ENCODE measurements around the gene SCN1B.

DNA sequence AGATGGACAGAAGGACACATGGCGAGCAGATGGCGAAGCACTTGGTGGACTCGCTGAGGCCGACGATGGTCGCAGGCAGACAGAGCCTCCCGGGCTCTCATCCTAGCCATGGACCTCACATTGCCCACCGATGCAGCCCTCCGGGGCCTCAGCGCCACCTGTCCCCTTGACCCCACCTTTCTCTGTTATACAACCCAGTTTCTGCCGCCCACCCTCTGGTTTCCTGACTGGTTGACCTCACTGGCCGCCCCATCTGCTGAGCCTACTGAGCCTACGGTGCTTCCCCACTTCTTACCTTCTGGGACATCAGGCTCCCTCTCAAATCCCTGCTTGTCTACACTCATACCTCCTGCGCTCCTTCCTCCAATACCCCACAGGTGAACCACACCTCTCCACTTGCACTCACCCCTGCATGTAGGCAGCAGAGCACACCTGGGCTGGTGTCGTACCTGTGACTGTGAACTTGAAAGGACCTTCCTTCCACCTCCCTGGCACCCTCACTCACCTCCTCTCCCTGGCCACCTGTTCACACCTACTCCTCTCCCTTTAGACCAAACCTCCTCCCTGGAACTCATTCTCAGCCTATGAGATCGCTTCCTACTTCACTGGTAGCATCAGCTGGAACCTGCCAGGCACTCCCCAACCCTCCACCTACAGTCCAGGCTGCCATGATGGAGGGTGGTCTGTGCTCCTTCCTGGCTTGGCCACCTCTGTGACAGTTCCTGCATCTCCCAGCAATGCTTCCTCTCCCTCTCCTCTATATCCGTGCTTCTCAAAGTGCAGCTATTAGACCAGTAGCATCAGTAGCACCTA is 47.3 kb downstream of the SCN1B start:
- TF ChIP-seq, protein P1, sequence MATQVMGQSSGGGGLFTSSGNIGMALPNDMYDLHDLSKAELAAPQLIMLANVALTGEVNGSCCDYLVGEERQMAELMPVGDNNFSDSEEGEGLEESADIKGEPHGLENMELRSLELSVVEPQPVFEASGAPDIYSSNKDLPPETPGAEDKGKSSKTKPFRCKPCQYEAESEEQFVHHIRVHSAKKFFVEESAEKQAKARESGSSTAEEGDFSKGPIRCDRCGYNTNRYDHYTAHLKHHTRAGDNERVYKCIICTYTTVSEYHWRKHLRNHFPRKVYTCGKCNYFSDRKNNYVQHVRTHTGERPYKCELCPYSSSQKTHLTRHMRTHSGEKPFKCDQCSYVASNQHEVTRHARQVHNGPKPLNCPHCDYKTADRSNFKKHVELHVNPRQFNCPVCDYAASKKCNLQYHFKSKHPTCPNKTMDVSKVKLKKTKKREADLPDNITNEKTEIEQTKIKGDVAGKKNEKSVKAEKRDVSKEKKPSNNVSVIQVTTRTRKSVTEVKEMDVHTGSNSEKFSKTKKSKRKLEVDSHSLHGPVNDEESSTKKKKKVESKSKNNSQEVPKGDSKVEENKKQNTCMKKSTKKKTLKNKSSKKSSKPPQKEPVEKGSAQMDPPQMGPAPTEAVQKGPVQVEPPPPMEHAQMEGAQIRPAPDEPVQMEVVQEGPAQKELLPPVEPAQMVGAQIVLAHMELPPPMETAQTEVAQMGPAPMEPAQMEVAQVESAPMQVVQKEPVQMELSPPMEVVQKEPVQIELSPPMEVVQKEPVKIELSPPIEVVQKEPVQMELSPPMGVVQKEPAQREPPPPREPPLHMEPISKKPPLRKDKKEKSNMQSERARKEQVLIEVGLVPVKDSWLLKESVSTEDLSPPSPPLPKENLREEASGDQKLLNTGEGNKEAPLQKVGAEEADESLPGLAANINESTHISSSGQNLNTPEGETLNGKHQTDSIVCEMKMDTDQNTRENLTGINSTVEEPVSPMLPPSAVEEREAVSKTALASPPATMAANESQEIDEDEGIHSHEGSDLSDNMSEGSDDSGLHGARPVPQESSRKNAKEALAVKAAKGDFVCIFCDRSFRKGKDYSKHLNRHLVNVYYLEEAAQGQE (IDR thresholded peaks at IDR 0.05; ENCODE audit: low read depth) = no peak
- TF ChIP-seq RAD21 (IDR thresholded peaks at IDR 0.05; ENCODE audit: low read depth) = no peak
- TF ChIP-seq EP300 (IDR thresholded peaks at IDR 0.05; ENCODE audit: borderline replicate concordance) = no peak
- TF ChIP-seq FOXM1 (IDR thresholded peaks at IDR 0.05; ENCODE audit: borderline replicate concordance, low read depth) = no peak
- TF ChIP-seq NFIC (IDR thresholded peaks at IDR 0.05) = no peak
- TF ChIP-seq YY1 (IDR thresholded peaks at IDR 0.05; ENCODE audit: low read depth) = no peak
- no peak for TF ChIP-seq EGR1 (IDR thresholded peaks at IDR 0.05)
- TF ChIP-seq TAF1 (IDR thresholded peaks at IDR 0.05; ENCODE audit: low read depth) = no peak
- TF ChIP-seq, protein P2, sequence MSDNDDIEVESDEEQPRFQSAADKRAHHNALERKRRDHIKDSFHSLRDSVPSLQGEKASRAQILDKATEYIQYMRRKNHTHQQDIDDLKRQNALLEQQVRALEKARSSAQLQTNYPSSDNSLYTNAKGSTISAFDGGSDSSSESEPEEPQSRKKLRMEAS (IDR thresholded peaks at IDR 0.05) = no peak
- no peak for TF ChIP-seq CEBPB (IDR thresholded peaks at IDR 0.05)

Data from Ishikawa (cell line).